ENCODE data around the gene TSPAN18.

DNA sequence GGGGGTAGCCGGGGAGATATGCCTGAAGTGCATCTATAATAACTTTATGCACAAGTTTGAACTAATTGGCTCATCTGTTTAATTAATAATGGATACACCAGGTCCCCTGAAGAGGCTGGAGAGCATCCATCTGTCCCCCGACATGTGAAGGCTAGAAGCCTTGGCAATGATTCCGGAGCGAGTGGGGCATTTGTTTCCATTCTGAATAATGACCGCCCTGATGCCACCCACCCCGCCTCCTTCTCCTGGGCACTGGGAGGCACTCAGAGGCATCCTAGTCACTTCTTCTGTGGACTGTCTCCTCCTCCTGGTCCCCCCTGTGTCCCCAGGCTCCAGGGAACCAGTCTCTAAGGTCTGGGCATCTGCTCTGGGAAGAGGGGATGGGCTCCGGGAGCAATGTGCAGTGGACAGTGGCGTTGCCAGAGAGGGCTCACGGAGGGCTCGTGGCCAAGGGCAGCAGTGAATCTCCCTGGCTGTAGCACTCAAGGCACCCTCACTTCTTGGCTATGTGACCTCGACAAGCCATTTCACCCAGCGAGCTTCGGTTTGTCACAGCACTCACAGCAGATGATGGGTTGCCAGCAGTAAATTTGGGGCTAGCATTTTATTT is 64.7 kb downstream of the TSPAN18 start:
- TF ChIP-seq, protein P1, sequence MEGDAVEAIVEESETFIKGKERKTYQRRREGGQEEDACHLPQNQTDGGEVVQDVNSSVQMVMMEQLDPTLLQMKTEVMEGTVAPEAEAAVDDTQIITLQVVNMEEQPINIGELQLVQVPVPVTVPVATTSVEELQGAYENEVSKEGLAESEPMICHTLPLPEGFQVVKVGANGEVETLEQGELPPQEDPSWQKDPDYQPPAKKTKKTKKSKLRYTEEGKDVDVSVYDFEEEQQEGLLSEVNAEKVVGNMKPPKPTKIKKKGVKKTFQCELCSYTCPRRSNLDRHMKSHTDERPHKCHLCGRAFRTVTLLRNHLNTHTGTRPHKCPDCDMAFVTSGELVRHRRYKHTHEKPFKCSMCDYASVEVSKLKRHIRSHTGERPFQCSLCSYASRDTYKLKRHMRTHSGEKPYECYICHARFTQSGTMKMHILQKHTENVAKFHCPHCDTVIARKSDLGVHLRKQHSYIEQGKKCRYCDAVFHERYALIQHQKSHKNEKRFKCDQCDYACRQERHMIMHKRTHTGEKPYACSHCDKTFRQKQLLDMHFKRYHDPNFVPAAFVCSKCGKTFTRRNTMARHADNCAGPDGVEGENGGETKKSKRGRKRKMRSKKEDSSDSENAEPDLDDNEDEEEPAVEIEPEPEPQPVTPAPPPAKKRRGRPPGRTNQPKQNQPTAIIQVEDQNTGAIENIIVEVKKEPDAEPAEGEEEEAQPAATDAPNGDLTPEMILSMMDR (IDR thresholded peaks at IDR 0.05; ENCODE audit: low read length) = no peak
- TF ChIP-seq EZH2 (IDR thresholded peaks at IDR 0.05; ENCODE audit: borderline replicate concordance, low read length) = no peak

All from OCI-LY1 (cell line).